Measurements from ENCODE around the gene URB1.

The URB1 gene

DNA sequence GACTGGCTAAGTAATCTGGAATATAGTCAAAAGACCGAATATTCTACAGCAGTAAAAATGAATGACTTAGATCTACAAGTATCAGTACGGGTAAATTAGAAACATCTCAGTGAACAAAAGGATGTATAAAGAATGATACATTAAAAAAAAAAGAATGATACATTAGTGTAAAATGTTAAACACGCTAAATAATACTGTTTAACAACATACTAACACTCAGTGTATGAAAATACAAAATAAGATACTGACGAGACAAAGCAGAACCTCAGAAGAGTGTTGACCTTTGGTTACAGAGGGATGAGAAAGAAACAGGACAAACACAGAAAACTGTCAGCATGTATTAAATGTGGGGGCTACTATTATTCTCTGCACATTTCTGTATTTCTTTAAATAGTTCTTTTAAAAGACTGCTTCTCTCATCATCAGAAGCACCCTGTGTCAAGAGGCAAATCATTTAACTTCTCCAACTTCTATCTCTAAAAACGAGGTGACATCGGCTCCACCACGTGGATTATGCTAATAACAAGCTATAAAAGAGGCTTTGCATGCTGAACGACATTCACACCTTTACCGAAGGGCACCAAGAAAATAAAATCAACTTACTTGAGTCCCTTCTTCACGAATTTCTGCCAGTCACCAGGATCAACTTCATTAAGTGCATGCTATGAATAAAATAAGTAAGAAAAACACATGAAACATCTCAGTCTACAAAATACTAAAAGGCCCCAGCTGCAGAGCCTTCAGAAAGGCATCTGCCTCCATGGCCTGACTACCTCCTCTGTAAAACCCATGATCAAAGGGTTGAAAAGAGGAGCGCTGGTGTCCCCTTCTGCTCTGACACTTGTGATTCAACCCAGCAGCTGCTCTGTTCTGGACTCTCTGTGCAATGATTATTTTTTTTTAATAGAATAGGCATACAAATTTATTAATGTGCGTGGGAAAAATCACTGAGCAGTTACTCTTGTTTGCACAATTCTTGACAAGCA is 51.7 kb downstream of the URB1 start:
- TF ChIP-seq, protein P1, sequence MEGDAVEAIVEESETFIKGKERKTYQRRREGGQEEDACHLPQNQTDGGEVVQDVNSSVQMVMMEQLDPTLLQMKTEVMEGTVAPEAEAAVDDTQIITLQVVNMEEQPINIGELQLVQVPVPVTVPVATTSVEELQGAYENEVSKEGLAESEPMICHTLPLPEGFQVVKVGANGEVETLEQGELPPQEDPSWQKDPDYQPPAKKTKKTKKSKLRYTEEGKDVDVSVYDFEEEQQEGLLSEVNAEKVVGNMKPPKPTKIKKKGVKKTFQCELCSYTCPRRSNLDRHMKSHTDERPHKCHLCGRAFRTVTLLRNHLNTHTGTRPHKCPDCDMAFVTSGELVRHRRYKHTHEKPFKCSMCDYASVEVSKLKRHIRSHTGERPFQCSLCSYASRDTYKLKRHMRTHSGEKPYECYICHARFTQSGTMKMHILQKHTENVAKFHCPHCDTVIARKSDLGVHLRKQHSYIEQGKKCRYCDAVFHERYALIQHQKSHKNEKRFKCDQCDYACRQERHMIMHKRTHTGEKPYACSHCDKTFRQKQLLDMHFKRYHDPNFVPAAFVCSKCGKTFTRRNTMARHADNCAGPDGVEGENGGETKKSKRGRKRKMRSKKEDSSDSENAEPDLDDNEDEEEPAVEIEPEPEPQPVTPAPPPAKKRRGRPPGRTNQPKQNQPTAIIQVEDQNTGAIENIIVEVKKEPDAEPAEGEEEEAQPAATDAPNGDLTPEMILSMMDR (IDR thresholded peaks at IDR 0.05; ENCODE audit: low read depth, low read length), result no peak

DNA sequence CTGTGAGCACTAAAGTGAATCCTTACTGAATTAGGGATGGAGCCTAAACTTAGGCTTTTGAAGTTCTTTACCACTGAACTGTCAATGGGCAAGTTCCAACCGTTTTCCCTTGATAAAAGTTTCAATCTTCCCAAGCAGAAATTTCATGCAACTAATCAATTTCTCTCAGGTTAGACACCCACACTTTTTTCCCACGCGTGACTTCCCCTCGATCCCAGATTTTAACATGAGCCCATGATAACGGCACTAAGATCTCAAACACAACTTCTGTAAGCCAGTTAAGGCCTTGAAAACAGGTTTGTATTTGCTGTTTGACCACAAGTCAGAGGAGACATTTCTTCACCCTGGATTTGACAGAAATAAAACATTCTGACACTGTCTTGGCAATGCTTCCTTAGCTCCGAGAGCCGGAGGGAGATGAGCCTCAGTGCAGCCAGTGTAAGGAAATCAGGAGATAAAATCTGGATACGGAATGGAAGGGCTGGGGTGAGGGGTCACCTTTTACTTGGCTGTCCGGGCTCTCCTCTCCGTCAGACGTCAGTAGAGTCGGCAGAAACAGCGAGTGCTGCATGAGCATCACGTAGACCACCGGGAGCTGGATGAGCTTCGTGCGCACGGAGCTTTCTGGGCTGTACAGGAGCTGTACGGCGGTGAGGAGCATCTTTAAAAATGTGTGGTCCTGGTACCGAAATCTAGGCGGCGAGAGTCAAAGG is 54.4 kb downstream of the URB1 start:
- TF ChIP-seq, protein P1 (IDR thresholded peaks at IDR 0.05; ENCODE audit: low read depth, low read length), result no peak
- no peak overlapping the region for H3K4me3 ChIP-seq (ENCODE audit: low read depth, low read length)

More for the DNA sequence above, 51.7 kb downstream of the URB1 start:
- H3K4me3 ChIP-seq (ENCODE audit: low read depth, low read length), result no peak overlapping the region

DNA sequence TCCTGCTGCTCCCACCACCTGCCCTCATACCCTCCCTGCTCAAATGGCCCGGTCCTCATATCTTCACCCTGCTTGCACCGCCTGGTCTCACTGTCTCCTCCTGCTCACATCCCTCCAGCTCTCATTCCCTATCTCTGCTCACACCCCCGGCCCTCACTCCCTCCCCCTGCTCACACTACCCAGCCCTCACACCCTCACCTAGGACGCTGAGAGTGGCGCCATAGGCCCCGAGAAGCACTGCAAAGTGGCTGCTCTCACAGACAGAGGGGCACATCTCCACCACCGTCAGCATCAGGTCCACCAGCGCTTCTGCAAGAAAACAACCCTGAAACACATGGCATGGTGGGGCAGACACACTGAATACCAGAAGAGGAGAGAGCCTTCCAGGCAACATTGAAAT is 55.6 kb downstream of the URB1 start:
- TF ChIP-seq, protein P1 (IDR thresholded peaks at IDR 0.05; ENCODE audit: low read depth, low read length), result no peak
- H3K4me3 ChIP-seq (ENCODE audit: low read depth, low read length), result no peak overlapping the region

DNA sequence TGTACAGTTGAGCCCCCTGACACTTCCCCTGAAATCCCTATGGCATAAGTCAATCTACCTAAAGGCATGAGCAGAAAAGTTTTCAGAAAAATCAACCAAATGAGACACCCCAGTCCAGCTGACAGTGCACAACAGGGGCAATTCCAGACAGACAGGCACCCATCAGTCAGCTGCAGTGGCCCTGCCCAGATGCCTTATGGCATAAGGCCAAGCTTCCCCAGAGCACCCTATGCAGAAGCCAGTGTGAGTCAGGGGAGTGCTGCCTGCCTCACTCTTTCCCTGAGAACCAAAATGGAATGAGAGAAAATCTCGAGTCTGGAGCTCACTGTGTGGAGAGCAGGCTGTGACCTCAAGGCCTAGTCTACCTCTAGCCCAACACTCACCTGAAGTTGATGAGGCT is 56.1 kb downstream of the URB1 start:
- no peak overlapping the region for H3K4me3 ChIP-seq (ENCODE audit: low read depth, low read length)
- TF ChIP-seq, protein P1 (IDR thresholded peaks at IDR 0.05; ENCODE audit: low read depth, low read length), result no peak

DNA sequence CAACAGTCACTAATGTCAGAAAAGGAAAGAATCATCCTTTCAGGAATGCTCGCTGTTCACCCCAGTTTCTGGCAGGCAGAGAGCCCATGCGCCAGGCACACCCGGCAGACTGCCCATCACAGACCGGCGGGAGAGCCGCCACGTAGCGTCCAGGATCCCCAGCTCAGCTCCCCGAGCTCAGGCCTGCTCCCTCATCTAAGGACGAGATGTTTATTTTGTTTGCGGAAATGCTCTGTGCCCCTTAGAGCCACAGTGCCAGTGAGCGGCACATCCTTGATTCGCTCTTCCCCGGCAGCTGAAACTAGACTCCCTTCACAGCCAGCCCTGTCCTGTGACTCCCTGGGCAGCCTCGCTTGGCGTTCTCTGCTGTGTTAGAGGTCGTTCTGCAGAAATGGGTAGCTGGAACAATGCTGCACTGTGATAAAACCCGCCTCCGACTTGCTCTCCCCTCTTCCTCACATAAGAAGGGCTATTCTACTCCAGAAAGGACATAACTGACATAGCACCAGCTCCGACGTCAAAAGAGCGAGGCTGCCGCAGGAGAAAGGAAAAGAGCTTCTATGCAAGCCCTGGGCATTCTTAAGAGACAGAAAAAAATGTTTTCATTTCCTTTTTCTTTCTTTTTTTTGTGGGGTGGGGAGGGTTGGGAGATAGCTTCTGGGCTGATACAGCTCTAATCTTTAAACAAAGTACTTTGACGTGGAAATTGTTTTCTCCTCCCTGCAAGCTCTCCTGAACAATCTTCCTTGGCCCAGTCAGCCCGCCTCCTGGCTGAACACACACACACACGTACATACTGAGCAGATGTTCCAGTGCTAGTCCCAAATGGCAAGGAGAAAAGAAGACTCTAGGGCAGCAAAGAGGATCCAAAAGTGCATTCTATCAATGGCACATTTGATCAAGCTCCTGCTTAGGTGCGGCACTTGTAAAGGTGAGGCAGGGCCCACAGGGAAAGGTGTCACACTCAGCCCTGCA is 56.9 kb downstream of the URB1 start:
- H3K4me3 ChIP-seq (ENCODE audit: low read depth, low read length), result no peak overlapping the region

DNA sequence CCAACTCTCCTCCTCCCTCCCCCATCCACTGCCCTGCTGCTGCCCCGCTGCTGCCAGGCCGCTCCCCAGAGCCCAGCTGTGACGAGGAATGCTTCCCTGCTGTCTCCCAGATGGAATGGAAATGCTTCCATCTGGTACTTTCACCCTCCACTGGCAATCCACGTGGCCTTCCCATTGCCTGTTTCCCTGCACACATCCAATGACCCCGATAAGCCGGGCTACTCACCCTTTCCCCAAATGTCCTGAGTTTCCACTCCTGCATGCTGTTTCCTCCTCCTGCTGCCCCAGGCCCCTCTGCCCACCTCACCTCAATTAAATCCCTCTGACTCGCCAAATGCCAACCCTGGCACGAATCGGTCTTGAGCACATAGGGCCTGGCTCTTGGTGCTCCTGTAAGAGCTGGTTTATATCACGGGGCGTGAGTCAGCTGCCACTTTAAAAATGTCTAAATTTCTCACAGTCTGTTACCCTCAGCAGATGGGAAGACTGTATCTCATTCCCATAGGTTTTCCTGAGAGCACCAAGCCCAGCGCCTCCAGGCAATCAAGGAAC is 57.8 kb downstream of the URB1 start:
- TF ChIP-seq, protein P1 (IDR thresholded peaks at IDR 0.05; ENCODE audit: low read depth, low read length), result no peak
- H3K4me3 ChIP-seq (ENCODE audit: low read depth, low read length), result no peak overlapping the region

More for the DNA sequence above, 56.9 kb downstream of the URB1 start:
- TF ChIP-seq, protein P1 (IDR thresholded peaks at IDR 0.05; ENCODE audit: low read depth, low read length), result no peak

Measured in WI38 (cell line).